ENCODE measurements around the gene AP3D1. TPM values are rescaled to one million over a fixed set of nuclear protein-coding genes. Genes with fewer than 3 reads are reported as not detected.

The AP3D1 gene
- total RNA-seq, 1 donor from 2014 or later = 109 TPM

- H3K4me3 ChIP-seq = no peak overlapping the region
- H3K27ac ChIP-seq = no peak overlapping the region
- H3K36me3 ChIP-seq = peaks cover 23% of the 10 kb centered on the region
- no peaks in the 10 kb centered on the region for H3K27me3 ChIP-seq
- intact Hi-C loops (cut with DNase I) = no loop called here
- DNase-seq (no peak), ATAC-seq (no peak)
- TF ChIP-seq CTCF (IDR thresholded peaks at IDR 0.05) = no peak
- H3K4me1 ChIP-seq = peaks cover 17% of the 10 kb centered on the region
- H3K9me3 ChIP-seq = no peaks in the 10 kb centered on the region
Observed at GRCh38 chr19:2180114-2180513, 28.7 kb upstream of the AP3D1 start.

- Histone ChIP-seq H3K36me3 (peaks cover 23% of the 10 kb centered on the region), H3K9me3 (no peaks in the 10 kb centered on the region), H3K4me1 (peaks cover 7% of the 10 kb centered on the region), H3K27me3 (no peaks in the 10 kb centered on the region), H3K27ac (no peak overlapping the region), H3K4me3 (no peak overlapping the region)
- DNase-seq (no peak), ATAC-seq (no peak)
- intact Hi-C loops (cut with DNase I) = no loop called here
- TF ChIP-seq CTCF (IDR thresholded peaks at IDR 0.05) = no peak
Observed at GRCh38 chr19:2179095-2179494, 27.7 kb upstream of the AP3D1 start.

- ATAC-seq (peak; percentile 87), DNase-seq (no peak)
- Histone ChIP-seq H3K27ac (no peak overlapping the region), H3K9me3 (no peaks in the 10 kb centered on the region), H3K4me1 (peaks cover 14% of the 10 kb centered on the region), H3K27me3 (no peaks in the 10 kb centered on the region), H3K4me3 (no peak overlapping the region), H3K36me3 (peaks cover 8% of the 10 kb centered on the region)
- intact Hi-C loops (cut with DNase I) = no loop called here
- no peak for TF ChIP-seq CTCF (IDR thresholded peaks at IDR 0.05)
Observed at GRCh38 chr19:2176337-2176994, 25.1 kb upstream of the AP3D1 start.

GRCh38 chr19:2175742-2176141 is 24.4 kb upstream of the AP3D1 start:
- Histone ChIP-seq H3K9me3 (no peaks in the 10 kb centered on the region), H3K36me3 (peaks cover 1% of the 10 kb centered on the region), H3K27ac (no peak overlapping the region), H3K27me3 (no peaks in the 10 kb centered on the region), H3K4me1 (peaks cover 22% of the 10 kb centered on the region), H3K4me3 (no peak overlapping the region)
- no peak for TF ChIP-seq CTCF (IDR thresholded peaks at IDR 0.05)
- intact Hi-C loops (cut with DNase I) = no loop called here
- DNase-seq (no peak), ATAC-seq (no peak)

- H3K4me1 ChIP-seq = peaks cover 37% of the 10 kb centered on the region
- H3K27me3 ChIP-seq = no peaks in the 10 kb centered on the region
- ATAC-seq = no peak
- intact Hi-C loops (cut with DNase I) = no loop called here
- no peak overlapping the region for H3K4me3 ChIP-seq
- H3K36me3 ChIP-seq = no peaks in the 10 kb centered on the region
- TF ChIP-seq CTCF (IDR thresholded peaks at IDR 0.05) = no peak
- H3K9me3 ChIP-seq = no peaks in the 10 kb centered on the region
- no peak for DNase-seq
- H3K27ac ChIP-seq = no peak overlapping the region
Observed at GRCh38 chr19:2173767-2174577, 22.6 kb upstream of the AP3D1 start.

Data from upper lobe of right lung (tissue), 1 donor.